Measurements from ENCODE around the gene ACO2. TPM values are rescaled to one million over a fixed set of nuclear protein-coding genes. Genes with fewer than 3 reads are reported as not detected.

Gene ACO2
- total and polyA plus RNA-seq, 2 of the 13 experiments (the other 11 are each of a cell fraction or from before 2014, with no cell fraction given), result 19.2 to 45.6 TPM

DNA sequence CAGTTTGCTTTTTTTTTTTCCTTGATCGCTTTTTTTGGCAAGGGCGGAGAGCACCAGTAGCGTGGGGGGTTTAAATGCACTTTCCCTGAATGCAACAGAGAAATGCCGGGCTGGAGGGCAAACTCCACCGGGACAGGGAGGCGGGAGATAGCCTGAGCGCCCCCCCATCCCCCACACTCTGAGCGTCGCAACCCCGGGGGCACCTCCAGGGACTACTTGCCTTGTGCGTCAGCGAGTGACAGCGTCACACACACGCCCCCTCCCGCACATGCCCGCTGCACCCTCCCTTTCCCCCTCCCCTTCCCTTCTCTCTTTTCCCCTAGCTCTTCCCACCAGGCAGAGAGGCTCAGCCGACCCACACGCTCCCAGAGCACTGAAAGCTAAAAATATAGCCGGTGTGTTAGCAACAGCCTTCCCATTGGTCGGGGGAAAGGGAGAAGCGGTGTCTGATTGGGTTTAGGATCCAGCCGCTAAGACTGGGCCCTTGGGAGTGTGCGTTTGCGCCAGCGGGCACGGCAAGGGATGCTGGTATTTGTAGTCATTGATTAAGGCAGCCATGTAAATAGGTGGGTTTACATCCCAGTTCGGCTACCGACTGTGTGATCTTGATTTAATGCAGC lies 20.6 kb upstream of the ACO2 start (continued):
- TF ChIP-seq, protein P1, sequence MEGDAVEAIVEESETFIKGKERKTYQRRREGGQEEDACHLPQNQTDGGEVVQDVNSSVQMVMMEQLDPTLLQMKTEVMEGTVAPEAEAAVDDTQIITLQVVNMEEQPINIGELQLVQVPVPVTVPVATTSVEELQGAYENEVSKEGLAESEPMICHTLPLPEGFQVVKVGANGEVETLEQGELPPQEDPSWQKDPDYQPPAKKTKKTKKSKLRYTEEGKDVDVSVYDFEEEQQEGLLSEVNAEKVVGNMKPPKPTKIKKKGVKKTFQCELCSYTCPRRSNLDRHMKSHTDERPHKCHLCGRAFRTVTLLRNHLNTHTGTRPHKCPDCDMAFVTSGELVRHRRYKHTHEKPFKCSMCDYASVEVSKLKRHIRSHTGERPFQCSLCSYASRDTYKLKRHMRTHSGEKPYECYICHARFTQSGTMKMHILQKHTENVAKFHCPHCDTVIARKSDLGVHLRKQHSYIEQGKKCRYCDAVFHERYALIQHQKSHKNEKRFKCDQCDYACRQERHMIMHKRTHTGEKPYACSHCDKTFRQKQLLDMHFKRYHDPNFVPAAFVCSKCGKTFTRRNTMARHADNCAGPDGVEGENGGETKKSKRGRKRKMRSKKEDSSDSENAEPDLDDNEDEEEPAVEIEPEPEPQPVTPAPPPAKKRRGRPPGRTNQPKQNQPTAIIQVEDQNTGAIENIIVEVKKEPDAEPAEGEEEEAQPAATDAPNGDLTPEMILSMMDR (CRISPR knock-in tag; IDR thresholded peaks at IDR 0.05), result peak; percentile 34; the same call in 1 of the 2 replicates
- TF ChIP-seq CREM (IDR thresholded peaks at IDR 0.05) (peak; percentile 91), CREM (CRISPR knock-in tag; IDR thresholded peaks at IDR 0.05) (no peak), ZBTB21 (CRISPR knock-in tag; IDR thresholded peaks at IDR 0.05) (peak; percentile 86), SNAPC5 (CRISPR knock-in tag; IDR thresholded peaks at IDR 0.05; ENCODE audit: borderline replicate concordance) (no peak), HNRNPUL1 (IDR thresholded peaks at IDR 0.05; ENCODE audit: low read depth, low read length) (no peak), KLF15 (CRISPR knock-in tag; IDR thresholded peaks at IDR 0.05; ENCODE audit: borderline replicate concordance) (no peak), ZNF333 (CRISPR knock-in tag; IDR thresholded peaks at IDR 0.05; ENCODE audit: borderline replicate concordance) (no peak), PHF5A (CRISPR knock-in tag; IDR thresholded peaks at IDR 0.05; ENCODE audit: low read depth, unreplicated experiment) (no peak), ZFP37 (CRISPR knock-in tag; IDR thresholded peaks at IDR 0.05; ENCODE audit: borderline replicate concordance) (no peak), YEATS4 (CRISPR knock-in tag; IDR thresholded peaks at IDR 0.05; ENCODE audit: borderline replicate concordance) (0 out of 2 replicates have a peak, but pooled peaks have one; percentile 46), ZNF503 (CRISPR knock-in tag; IDR thresholded peaks at IDR 0.05) (0 out of 2 replicates have a peak, but pooled peaks have one; percentile 38)
- TF ChIP-seq, protein P2, sequence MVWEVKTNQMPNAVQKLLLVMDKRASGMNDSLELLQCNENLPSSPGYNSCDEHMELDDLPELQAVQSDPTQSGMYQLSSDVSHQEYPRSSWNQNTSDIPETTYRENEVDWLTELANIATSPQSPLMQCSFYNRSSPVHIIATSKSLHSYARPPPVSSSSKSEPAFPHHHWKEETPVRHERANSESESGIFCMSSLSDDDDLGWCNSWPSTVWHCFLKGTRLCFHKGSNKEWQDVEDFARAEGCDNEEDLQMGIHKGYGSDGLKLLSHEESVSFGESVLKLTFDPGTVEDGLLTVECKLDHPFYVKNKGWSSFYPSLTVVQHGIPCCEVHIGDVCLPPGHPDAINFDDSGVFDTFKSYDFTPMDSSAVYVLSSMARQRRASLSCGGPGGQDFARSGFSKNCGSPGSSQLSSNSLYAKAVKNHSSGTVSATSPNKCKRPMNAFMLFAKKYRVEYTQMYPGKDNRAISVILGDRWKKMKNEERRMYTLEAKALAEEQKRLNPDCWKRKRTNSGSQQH (CRISPR knock-in tag; IDR thresholded peaks at IDR 0.05; ENCODE audit: low read depth), result peak; percentile 77; the same call in 1 of the 2 replicates
- TF ChIP-seq, protein P3, sequence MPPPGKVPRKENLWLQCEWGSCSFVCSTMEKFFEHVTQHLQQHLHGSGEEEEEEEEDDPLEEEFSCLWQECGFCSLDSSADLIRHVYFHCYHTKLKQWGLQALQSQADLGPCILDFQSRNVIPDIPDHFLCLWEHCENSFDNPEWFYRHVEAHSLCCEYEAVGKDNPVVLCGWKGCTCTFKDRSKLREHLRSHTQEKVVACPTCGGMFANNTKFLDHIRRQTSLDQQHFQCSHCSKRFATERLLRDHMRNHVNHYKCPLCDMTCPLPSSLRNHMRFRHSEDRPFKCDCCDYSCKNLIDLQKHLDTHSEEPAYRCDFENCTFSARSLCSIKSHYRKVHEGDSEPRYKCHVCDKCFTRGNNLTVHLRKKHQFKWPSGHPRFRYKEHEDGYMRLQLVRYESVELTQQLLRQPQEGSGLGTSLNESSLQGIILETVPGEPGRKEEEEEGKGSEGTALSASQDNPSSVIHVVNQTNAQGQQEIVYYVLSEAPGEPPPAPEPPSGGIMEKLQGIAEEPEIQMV (CRISPR knock-in tag; IDR thresholded peaks at IDR 0.05; ENCODE audit: low read depth), result peak; percentile 24; the same call in 1 of the 2 replicates
- TF ChIP-seq, protein P4, sequence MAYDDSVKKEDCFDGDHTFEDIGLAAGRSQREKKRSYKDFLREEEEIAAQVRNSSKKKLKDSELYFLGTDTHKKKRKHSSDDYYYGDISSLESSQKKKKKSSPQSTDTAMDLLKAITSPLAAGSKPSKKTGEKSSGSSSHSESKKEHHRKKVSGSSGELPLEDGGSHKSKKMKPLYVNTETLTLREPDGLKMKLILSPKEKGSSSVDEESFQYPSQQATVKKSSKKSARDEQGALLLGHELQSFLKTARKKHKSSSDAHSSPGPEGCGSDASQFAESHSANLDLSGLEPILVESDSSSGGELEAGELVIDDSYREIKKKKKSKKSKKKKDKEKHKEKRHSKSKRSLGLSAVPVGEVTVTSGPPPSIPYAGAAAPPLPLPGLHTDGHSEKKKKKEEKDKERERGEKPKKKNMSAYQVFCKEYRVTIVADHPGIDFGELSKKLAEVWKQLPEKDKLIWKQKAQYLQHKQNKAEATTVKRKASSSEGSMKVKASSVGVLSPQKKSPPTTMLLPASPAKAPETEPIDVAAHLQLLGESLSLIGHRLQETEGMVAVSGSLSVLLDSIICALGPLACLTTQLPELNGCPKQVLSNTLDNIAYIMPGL (CRISPR knock-in tag; IDR thresholded peaks at IDR 0.05; ENCODE audit: borderline replicate concordance in 1 of 2, low read depth in 1 of 2), result peak in 1 of 2 experiments; percentile 70; a peak in 1 of 4 replicates
- TF ChIP-seq, protein P5, sequence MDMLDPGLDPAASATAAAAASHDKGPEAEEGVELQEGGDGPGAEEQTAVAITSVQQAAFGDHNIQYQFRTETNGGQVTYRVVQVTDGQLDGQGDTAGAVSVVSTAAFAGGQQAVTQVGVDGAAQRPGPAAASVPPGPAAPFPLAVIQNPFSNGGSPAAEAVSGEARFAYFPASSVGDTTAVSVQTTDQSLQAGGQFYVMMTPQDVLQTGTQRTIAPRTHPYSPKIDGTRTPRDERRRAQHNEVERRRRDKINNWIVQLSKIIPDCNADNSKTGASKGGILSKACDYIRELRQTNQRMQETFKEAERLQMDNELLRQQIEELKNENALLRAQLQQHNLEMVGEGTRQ (IDR thresholded peaks at IDR 0.05; ENCODE audit: low read depth, low read length), result no peak
- TF ChIP-seq, protein P5 (CRISPR knock-in tag; IDR thresholded peaks at IDR 0.05; ENCODE audit: borderline replicate concordance), result no peak

All from HepG2 (cell line).